Natural killer cell treated with Interleukin-12 subunit alpha and Interleukin-12 subunit beta and Interleukin-15 and Interleukin-18, amount 100 ng/mL, for 72 hours (primary cell): ENCODE data around the gene FARS2. TPM values are rescaled to one million over a fixed set of nuclear protein-coding genes. Genes with fewer than 3 reads are reported as not detected.
"Not testable (repeated sequence)": the region's sequence is repeated elsewhere in the genome, so short reads cannot be mapped to it uniquely, and the experiment has no call there.

ENCODE experiments used
- ATAC-seq, 2 donors: fragments of 150-1000 bp; cut with Tn5 transposase in 1 of 2; sonication (Bioruptor Pico), chemical (Tn5 transposase) in 1 of 2; 2 replicates each; pipeline ENCODE4 v1.10.0; 2021
- DNase-seq: peaks from one replicate; pipeline ENCODE4 v3.0.0; 2022; ENCODE audit warnings: low spot score
- H3K27ac Mint-ChIP-seq, 2 donors: 1 replicate in 1 of 2; 2 replicates in 1 of 2; pipeline ENCODE4 v1.8.0; 2022; ENCODE audit warnings: mixed read lengths in 2 of 2, mild to moderate bottlenecking in 1 of 2, moderate library complexity in 1 of 2
- H3K27me3 Mint-ChIP-seq, 2 donors: 1 replicate in 1 of 2; 2 replicates in 1 of 2; pipeline ENCODE4 v1.8.0; 2022; ENCODE audit warnings: mixed read lengths in 2 of 2
- H3K36me3 Mint-ChIP-seq: one replicate; pipeline ENCODE4 v1.8.0; 2022; ENCODE audit warnings: mixed read lengths
- H3K4me1 Mint-ChIP-seq, 2 donors: 1 replicate in 1 of 2; 2 replicates in 1 of 2; pipeline ENCODE4 v1.8.0; 2022; ENCODE audit warnings: low read depth in 2 of 2, mixed read lengths in 2 of 2, mild to moderate bottlenecking in 1 of 2
- H3K4me3 Mint-ChIP-seq: one replicate; pipeline ENCODE4 v1.8.0; 2022; ENCODE audit warnings: mixed read lengths
- H3K9me3 Mint-ChIP-seq: 2 replicates; pipeline ENCODE4 v1.8.0; 2022; ENCODE audit warnings: mixed read lengths
- total RNA-seq, 2 donors: library from RNA; stranded (reverse); gene quantifications; one replicate each; pipeline ENCODE4 v1.2.3, GENCODE V29; 2022

The FARS2 gene
- total RNA-seq, 2 donors from 2014 or later = 20.4 to 41.7 TPM

GRCh38 chr6:5541025-5541424 is 279.7 kb downstream of the FARS2 start:
- Mint-ChIP-seq H3K4me3 (no peak overlapping the region), H3K27me3 (no peaks in the 10 kb centered on the region), H3K27ac (peak overlapping the region in 1 of 2 donors; percentile 34), H3K4me1 (peaks cover 18 to 27% of the 10 kb centered on the region in 2 donors), H3K9me3 (peaks cover 4% of the 10 kb centered on the region), H3K36me3 (no peaks in the 10 kb centered on the region)
- ATAC-seq (peak in 1 of 2 donors; percentile 69), DNase-seq (no peak)

GRCh38 chr6:5541751-5542432 is 280.6 kb downstream of the FARS2 start:
- H3K9me3 Mint-ChIP-seq = peaks cover 4% of the 10 kb centered on the region
- no peaks in the 10 kb centered on the region for H3K27me3 Mint-ChIP-seq
- ATAC-seq = no peak
- H3K4me3 Mint-ChIP-seq = no peak overlapping the region
- peaks cover 18 to 26% of the 10 kb centered on the region in 2 donors for H3K4me1 Mint-ChIP-seq
- no peak for DNase-seq
- peak overlapping the region in 1 of 2 donors; percentile 34 for H3K27ac Mint-ChIP-seq
- H3K36me3 Mint-ChIP-seq = no peaks in the 10 kb centered on the region

GRCh38 chr6:5547556-5547955 is 286.2 kb downstream of the FARS2 start:
- no peak for DNase-seq
- H3K9me3 Mint-ChIP-seq = peaks cover 3% of the 10 kb centered on the region
- peaks cover 0 to 2% of the 10 kb centered on the region in 2 donors for H3K27me3 Mint-ChIP-seq
- no peak overlapping the region for H3K4me3 Mint-ChIP-seq
- peaks cover 0 to 6% of the 10 kb centered on the region in 2 donors for H3K4me1 Mint-ChIP-seq
- no peak overlapping the region for H3K27ac Mint-ChIP-seq
- no peak for ATAC-seq
- H3K36me3 Mint-ChIP-seq = peaks cover 21% of the 10 kb centered on the region

- DNase-seq (no peak), ATAC-seq (no peak)
- Mint-ChIP-seq H3K27ac (no peak overlapping the region), H3K4me3 (no peak overlapping the region), H3K4me1 (peaks cover 0 to 3% of the 10 kb centered on the region in 2 donors), H3K9me3 (peaks cover 3% of the 10 kb centered on the region), H3K27me3 (peaks cover 0 to 2% of the 10 kb centered on the region in 2 donors), H3K36me3 (peaks cover 21% of the 10 kb centered on the region)
These were observed 289.3 kb downstream of the FARS2 start for GRCh38 chr6:5550631-5551030.

GRCh38 chr6:5552243-5552642 is 290.9 kb downstream of the FARS2 start:
- no peak for ATAC-seq
- peaks cover 20% of the 10 kb centered on the region for H3K36me3 Mint-ChIP-seq
- H3K9me3 Mint-ChIP-seq = peaks cover 3% of the 10 kb centered on the region
- no peak overlapping the region for H3K27ac Mint-ChIP-seq
- DNase-seq = no peak
- H3K27me3 Mint-ChIP-seq = peaks cover 0 to 2% of the 10 kb centered on the region in 2 donors
- no peak overlapping the region for H3K4me3 Mint-ChIP-seq
- H3K4me1 Mint-ChIP-seq = peaks cover 0 to 1% of the 10 kb centered on the region in 2 donors

GRCh38 chr6:5553767-5554166 is 292.5 kb downstream of the FARS2 start:
- Mint-ChIP-seq H3K4me1 (no peaks in the 10 kb centered on the region), H3K27ac (no peak overlapping the region), H3K4me3 (no peak overlapping the region), H3K27me3 (peaks cover 0 to 2% of the 10 kb centered on the region in 2 donors), H3K36me3 (peaks cover 12% of the 10 kb centered on the region), H3K9me3 (peaks cover 3% of the 10 kb centered on the region)
- DNase-seq = no peak
- no peak for ATAC-seq

- DNase-seq = no peak
- H3K36me3 Mint-ChIP-seq = peaks cover 12% of the 10 kb centered on the region
- no peak for ATAC-seq
- H3K9me3 Mint-ChIP-seq = peaks cover 3% of the 10 kb centered on the region
- no peak overlapping the region for H3K27ac Mint-ChIP-seq
- peaks cover 0 to 2% of the 10 kb centered on the region in 2 donors for H3K27me3 Mint-ChIP-seq
- no peaks in the 10 kb centered on the region for H3K4me1 Mint-ChIP-seq
- H3K4me3 Mint-ChIP-seq = no peak overlapping the region
These were observed 292.9 kb downstream of the FARS2 start for GRCh38 chr6:5554226-5554625.

GRCh38 chr6:5556011-5556410 is 294.7 kb downstream of the FARS2 start:
- H3K4me1 Mint-ChIP-seq = no peaks in the 10 kb centered on the region
- peaks cover 5% of the 10 kb centered on the region for H3K36me3 Mint-ChIP-seq
- no peak overlapping the region for H3K27ac Mint-ChIP-seq
- H3K4me3 Mint-ChIP-seq = no peak overlapping the region
- no peaks in the 10 kb centered on the region for H3K9me3 Mint-ChIP-seq
- DNase-seq (no peak), ATAC-seq (no peak)
- no peaks in the 10 kb centered on the region for H3K27me3 Mint-ChIP-seq

GRCh38 chr6:5557506-5557905 is 296.2 kb downstream of the FARS2 start:
- Mint-ChIP-seq H3K27me3 (no peaks in the 10 kb centered on the region), H3K4me1 (peaks cover 4 to 9% of the 10 kb centered on the region in 2 donors), H3K9me3 (no peaks in the 10 kb centered on the region), H3K27ac (no peak overlapping the region), H3K36me3 (no peaks in the 10 kb centered on the region), H3K4me3 (no peak overlapping the region)
- DNase-seq (no peak), ATAC-seq (no peak)

GRCh38 chr6:5559651-5560050 is 298.3 kb downstream of the FARS2 start:
- DNase-seq (no peak), ATAC-seq (no peak)
- Mint-ChIP-seq H3K27me3 (no peaks in the 10 kb centered on the region), H3K27ac (no peak overlapping the region), H3K4me1 (peaks cover 4 to 9% of the 10 kb centered on the region in 2 donors), H3K4me3 (no peak overlapping the region), H3K36me3 (no peaks in the 10 kb centered on the region), H3K9me3 (no peaks in the 10 kb centered on the region)

GRCh38 chr6:5562277-5562676 is 301.0 kb downstream of the FARS2 start:
- H3K27ac Mint-ChIP-seq = no peak overlapping the region

GRCh38 chr6:5563086-5563485 is 301.8 kb downstream of the FARS2 start:
- H3K27ac Mint-ChIP-seq = no peak overlapping the region
- H3K36me3 Mint-ChIP-seq = no peaks in the 10 kb centered on the region
- H3K27me3 Mint-ChIP-seq = no peaks in the 10 kb centered on the region
- H3K4me1 Mint-ChIP-seq = peaks cover 16 to 23% of the 10 kb centered on the region in 2 donors
- H3K4me3 Mint-ChIP-seq = no peak overlapping the region
- H3K9me3 Mint-ChIP-seq = no peaks in the 10 kb centered on the region
- ATAC-seq (no peak), DNase-seq (no peak)

More at GRCh38 chr6:5562277-5562676, 301.0 kb downstream of the FARS2 start:
- no peaks in the 10 kb centered on the region for H3K9me3 Mint-ChIP-seq
- ATAC-seq (no peak), DNase-seq (no peak)
- H3K4me1 Mint-ChIP-seq = peaks cover 8 to 15% of the 10 kb centered on the region in 2 donors
- no peak overlapping the region for H3K4me3 Mint-ChIP-seq
- H3K36me3 Mint-ChIP-seq = no peaks in the 10 kb centered on the region
- no peaks in the 10 kb centered on the region for H3K27me3 Mint-ChIP-seq

GRCh38 chr6:5564746-5565145 is 303.4 kb downstream of the FARS2 start:
- not testable (repeated sequence) for H3K27ac Mint-ChIP-seq, ATAC-seq, H3K4me3 Mint-ChIP-seq, H3K9me3 Mint-ChIP-seq, DNase-seq, H3K27me3 Mint-ChIP-seq, H3K36me3 Mint-ChIP-seq
- H3K4me1 Mint-ChIP-seq = peaks cover 29 to 37% of the 10 kb centered on the region in 2 donors

- no peak overlapping the region for H3K4me3 Mint-ChIP-seq
- DNase-seq (no peak), ATAC-seq (no peak)
- H3K36me3 Mint-ChIP-seq = peaks cover 5% of the 10 kb centered on the region
- peaks cover 33 to 45% of the 10 kb centered on the region in 2 donors for H3K4me1 Mint-ChIP-seq
- peaks cover 4% of the 10 kb centered on the region for H3K9me3 Mint-ChIP-seq
- H3K27ac Mint-ChIP-seq = no peak overlapping the region
- peaks cover 0 to 7% of the 10 kb centered on the region in 2 donors for H3K27me3 Mint-ChIP-seq
These were observed 304.7 kb downstream of the FARS2 start for GRCh38 chr6:5565971-5566370.
